Measurements from ENCODE around the gene ATOX1. TPM values are rescaled to one million over a fixed set of nuclear protein-coding genes. Genes with fewer than 3 reads are reported as not detected.

ATOX1 gene
- total RNA-seq, 1 donor from 2014 or later, result 265 TPM

GRCh38 chr5:151751593-151751992, 6.8 kb downstream of the ATOX1 start:
- no peak overlapping the region for H3K27ac ChIP-seq (ENCODE audit: low read depth, low read length)
- H3K27me3 Mint-ChIP-seq (ENCODE audit: low read depth, unreplicated experiment), result no peaks in the 10 kb centered on the region
- TF ChIP-seq CTCF (IDR thresholded peaks at IDR 0.05; ENCODE audit: insufficient read depth, low read depth, low read length) (no peak), EZH2 (IDR thresholded peaks at IDR 0.05; ENCODE audit: insufficient read depth, low read length) (no peak)
- peaks cover 17% of the 10 kb centered on the region for H3K4me1 Mint-ChIP-seq (ENCODE audit: low read depth, unreplicated experiment)
- DNase-seq (ENCODE audit: low read depth) (no peak), FAIRE-seq (no peak)
- no peak overlapping the region for H3K27ac Mint-ChIP-seq (ENCODE audit: unreplicated experiment)
- H3K79me2 ChIP-seq (ENCODE audit: insufficient read depth, low read length), result peaks cover 42% of the 10 kb centered on the region
- no peaks in the 10 kb centered on the region for H3K9me3 ChIP-seq (ENCODE audit: insufficient read depth, low read depth, low read length)
- no peak overlapping the region for H3K4me3 ChIP-seq (ENCODE audit: insufficient read depth, low read depth, low read length)
- H4K20me1 ChIP-seq (ENCODE audit: insufficient read depth, low read length), result peaks cover 30% of the 10 kb centered on the region
- H2AFZ ChIP-seq (ENCODE audit: low read depth, low read length), result no peak overlapping the region
- peaks cover 3% of the 10 kb centered on the region for H3K36me3 ChIP-seq (ENCODE audit: insufficient read depth, low read length)
- H3K4me3 Mint-ChIP-seq (ENCODE audit: unreplicated experiment), result no peak overlapping the region
- no peak overlapping the region for H3K9ac ChIP-seq (ENCODE audit: low read length)
- peaks cover 5% of the 10 kb centered on the region for H3K4me1 ChIP-seq (ENCODE audit: insufficient read depth, low read length)
- H3K36me3 Mint-ChIP-seq (ENCODE audit: low read depth, unreplicated experiment), result peaks cover 8% of the 10 kb centered on the region
- no peaks in the 10 kb centered on the region for H3K27me3 ChIP-seq (ENCODE audit: insufficient read depth, low read length)
- H3K9me3 Mint-ChIP-seq (ENCODE audit: unreplicated experiment), result no peaks in the 10 kb centered on the region
- no peak overlapping the region for H3K4me2 ChIP-seq (ENCODE audit: low read length)

GRCh38 chr5:151751091-151751490, 7.3 kb downstream of the ATOX1 start:
- Mint-ChIP-seq H3K4me3 (ENCODE audit: unreplicated experiment) (no peak overlapping the region), H3K36me3 (ENCODE audit: low read depth, unreplicated experiment) (peaks cover 8% of the 10 kb centered on the region), H3K27ac (ENCODE audit: unreplicated experiment) (no peak overlapping the region), H3K9me3 (ENCODE audit: unreplicated experiment) (no peaks in the 10 kb centered on the region), H3K4me1 (ENCODE audit: low read depth, unreplicated experiment) (peaks cover 17% of the 10 kb centered on the region), H3K27me3 (ENCODE audit: low read depth, unreplicated experiment) (no peaks in the 10 kb centered on the region)
- Histone ChIP-seq H3K36me3 (ENCODE audit: insufficient read depth, low read length) (peaks cover 3% of the 10 kb centered on the region), H3K79me2 (ENCODE audit: insufficient read depth, low read length) (peaks cover 37% of the 10 kb centered on the region), H4K20me1 (ENCODE audit: insufficient read depth, low read length) (peaks cover 30% of the 10 kb centered on the region), H3K27me3 (ENCODE audit: insufficient read depth, low read length) (no peaks in the 10 kb centered on the region), H3K4me3 (ENCODE audit: insufficient read depth, low read depth, low read length) (no peak overlapping the region), H3K4me2 (ENCODE audit: low read length) (no peak overlapping the region), H3K27ac (ENCODE audit: low read depth, low read length) (no peak overlapping the region), H3K9ac (ENCODE audit: low read length) (no peak overlapping the region), H2AFZ (ENCODE audit: low read depth, low read length) (no peak overlapping the region), H3K4me1 (ENCODE audit: insufficient read depth, low read length) (peaks cover 6% of the 10 kb centered on the region), H3K9me3 (ENCODE audit: insufficient read depth, low read depth, low read length) (no peaks in the 10 kb centered on the region)
- TF ChIP-seq CTCF (IDR thresholded peaks at IDR 0.05; ENCODE audit: insufficient read depth, low read depth, low read length) (no peak), EZH2 (IDR thresholded peaks at IDR 0.05; ENCODE audit: insufficient read depth, low read length) (no peak)
- FAIRE-seq (no peak), DNase-seq (ENCODE audit: low read depth) (no peak)

- Mint-ChIP-seq H3K27me3 (ENCODE audit: low read depth, unreplicated experiment) (no peaks in the 10 kb centered on the region), H3K36me3 (ENCODE audit: low read depth, unreplicated experiment) (peaks cover 10% of the 10 kb centered on the region), H3K9me3 (ENCODE audit: unreplicated experiment) (no peaks in the 10 kb centered on the region), H3K27ac (ENCODE audit: unreplicated experiment) (peak overlapping the region; percentile 37), H3K4me3 (ENCODE audit: unreplicated experiment) (no peak overlapping the region), H3K4me1 (ENCODE audit: low read depth, unreplicated experiment) (peaks cover 15% of the 10 kb centered on the region)
- Histone ChIP-seq H3K4me2 (ENCODE audit: low read length) (no peak overlapping the region), H3K79me2 (ENCODE audit: insufficient read depth, low read length) (peaks cover 31% of the 10 kb centered on the region), H2AFZ (ENCODE audit: low read depth, low read length) (no peak overlapping the region), H3K9ac (ENCODE audit: low read length) (no peak overlapping the region), H4K20me1 (ENCODE audit: insufficient read depth, low read length) (peaks cover 30% of the 10 kb centered on the region), H3K4me1 (ENCODE audit: insufficient read depth, low read length) (peaks cover 15% of the 10 kb centered on the region), H3K27ac (ENCODE audit: low read depth, low read length) (no peak overlapping the region), H3K4me3 (ENCODE audit: insufficient read depth, low read depth, low read length) (no peak overlapping the region), H3K9me3 (ENCODE audit: insufficient read depth, low read depth, low read length) (no peaks in the 10 kb centered on the region), H3K27me3 (ENCODE audit: insufficient read depth, low read length) (no peaks in the 10 kb centered on the region), H3K36me3 (ENCODE audit: insufficient read depth, low read length) (peaks cover 3% of the 10 kb centered on the region)
- no peak for TF ChIP-seq EZH2 (IDR thresholded peaks at IDR 0.05; ENCODE audit: insufficient read depth, low read length)
- TF ChIP-seq CTCF (IDR thresholded peaks at IDR 0.05; ENCODE audit: insufficient read depth, low read depth, low read length), result no peak
- FAIRE-seq (no peak), DNase-seq (ENCODE audit: low read depth) (no peak)
These were observed 8.3 kb downstream of the ATOX1 start for GRCh38 chr5:151750121-151750520.
